RWPE2 (cell line): ENCODE results near the gene URB2.

Experiments used
- ATAC-seq: fragments of 200-7000 bp; cut with Tn5 transposase; 3 replicates; pipeline ENCODE4 v1.9.1; 2021; ENCODE audit warnings: low read depth
- DNase-seq: peaks from one replicate; pipeline ENCODE4 v3.0.0-alpha.2; 2020; ENCODE audit warnings: low spot score
- H3K27ac ChIP-seq: fragments of 450-650 bp; 2 replicates; pipeline ENCODE4 v1.5.1; 2017; ENCODE audit warnings: mild to moderate bottlenecking; ENCODE audit not compliant: poor library complexity, severe bottlenecking
- H3K27me3 ChIP-seq: fragments of 250-450 bp; sonication (Bioruptor Pico); 2 replicates; pipeline ENCODE4 v1.5.1; 2021; ENCODE audit warnings: mild to moderate bottlenecking, moderate library complexity; ENCODE audit not compliant: insufficient read depth, poor library complexity, severe bottlenecking
- H3K36me3 ChIP-seq: fragments of 250-450 bp; sonication (Bioruptor Pico); 2 replicates; pipeline ENCODE4 v1.5.1; 2020; ENCODE audit warnings: low read depth, mild to moderate bottlenecking, moderate library complexity
- H3K4me1 ChIP-seq: fragments of 250-450 bp; sonication (Bioruptor Pico); 2 replicates; pipeline ENCODE4 v1.5.1; 2021; ENCODE audit warnings: mild to moderate bottlenecking, moderate library complexity; ENCODE audit not compliant: insufficient read depth, poor library complexity, severe bottlenecking
- H3K4me3 ChIP-seq: fragments of 250-450 bp; sonication (Bioruptor Pico); 2 replicates; pipeline ENCODE4 v1.5.1; 2021; ENCODE audit warnings: mild to moderate bottlenecking, moderate library complexity; ENCODE audit not compliant: severe bottlenecking
- H3K9me3 ChIP-seq: fragments of 250-450 bp; sonication (Bioruptor Pico); 2 replicates; pipeline ENCODE4 v1.5.1; 2021; ENCODE audit warnings: mild to moderate bottlenecking, moderate library complexity; ENCODE audit not compliant: severe bottlenecking
- TF ChIP-seq, protein P1 (sequence below): fragments of 450-650 bp; IDR thresholded peaks from one replicate; pipeline ENCODE4 v1.5.1; 2017; ENCODE audit warnings: mild to moderate bottlenecking, moderate library complexity; ENCODE audit not compliant: poor library complexity, severe bottlenecking

URB2 gene

GRCh38 chr1:229600229-229600628, 25.8 kb upstream of the URB2 start:
- Histone ChIP-seq H3K9me3 (no peaks in the 10 kb centered on the region), H3K27me3 (no peaks in the 10 kb centered on the region), H3K36me3 (no peaks in the 10 kb centered on the region), H3K4me1 (no peaks in the 10 kb centered on the region), H3K27ac (no peak overlapping the region), H3K4me3 (no peak overlapping the region)
- DNase-seq (no peak), ATAC-seq (no peak)
- TF ChIP-seq, protein P1, sequence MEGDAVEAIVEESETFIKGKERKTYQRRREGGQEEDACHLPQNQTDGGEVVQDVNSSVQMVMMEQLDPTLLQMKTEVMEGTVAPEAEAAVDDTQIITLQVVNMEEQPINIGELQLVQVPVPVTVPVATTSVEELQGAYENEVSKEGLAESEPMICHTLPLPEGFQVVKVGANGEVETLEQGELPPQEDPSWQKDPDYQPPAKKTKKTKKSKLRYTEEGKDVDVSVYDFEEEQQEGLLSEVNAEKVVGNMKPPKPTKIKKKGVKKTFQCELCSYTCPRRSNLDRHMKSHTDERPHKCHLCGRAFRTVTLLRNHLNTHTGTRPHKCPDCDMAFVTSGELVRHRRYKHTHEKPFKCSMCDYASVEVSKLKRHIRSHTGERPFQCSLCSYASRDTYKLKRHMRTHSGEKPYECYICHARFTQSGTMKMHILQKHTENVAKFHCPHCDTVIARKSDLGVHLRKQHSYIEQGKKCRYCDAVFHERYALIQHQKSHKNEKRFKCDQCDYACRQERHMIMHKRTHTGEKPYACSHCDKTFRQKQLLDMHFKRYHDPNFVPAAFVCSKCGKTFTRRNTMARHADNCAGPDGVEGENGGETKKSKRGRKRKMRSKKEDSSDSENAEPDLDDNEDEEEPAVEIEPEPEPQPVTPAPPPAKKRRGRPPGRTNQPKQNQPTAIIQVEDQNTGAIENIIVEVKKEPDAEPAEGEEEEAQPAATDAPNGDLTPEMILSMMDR: no peak

- TF ChIP-seq, protein P1: no peak
- no peak overlapping the region for H3K4me3 ChIP-seq
- no peak for DNase-seq
- no peaks in the 10 kb centered on the region for H3K27me3 ChIP-seq
- 0 out of 2 replicates have a peak, but pooled peaks cover 3% of the 10 kb centered on the region for H3K36me3 ChIP-seq
- no peaks in the 10 kb centered on the region for H3K4me1 ChIP-seq
- no peaks in the 10 kb centered on the region for H3K9me3 ChIP-seq
- no peak for ATAC-seq
- no peak overlapping the region for H3K27ac ChIP-seq
Measured at GRCh38 chr1:229603371-229604005, 22.6 kb upstream of the URB2 start.

GRCh38 chr1:229607370-229607769, 18.7 kb upstream of the URB2 start:
- no peak for ATAC-seq
- TF ChIP-seq, protein P1: no peak
- Histone ChIP-seq H3K4me1 (no peaks in the 10 kb centered on the region), H3K27ac (no peak overlapping the region), H3K9me3 (no peaks in the 10 kb centered on the region), H3K27me3 (no peaks in the 10 kb centered on the region), H3K4me3 (no peak overlapping the region), H3K36me3 (peaks cover 11% of the 10 kb centered on the region)
- no peak for DNase-seq

GRCh38 chr1:229608590-229608989, 17.5 kb upstream of the URB2 start:
- H3K9me3 ChIP-seq: no peaks in the 10 kb centered on the region
- ATAC-seq: no peak
- DNase-seq: no peak
- no peaks in the 10 kb centered on the region for H3K4me1 ChIP-seq
- no peak overlapping the region for H3K27ac ChIP-seq
- peaks cover 11% of the 10 kb centered on the region for H3K36me3 ChIP-seq
- no peaks in the 10 kb centered on the region for H3K27me3 ChIP-seq
- TF ChIP-seq, protein P1: no peak
- H3K4me3 ChIP-seq: no peak overlapping the region

- TF ChIP-seq, protein P1: no peak
- Histone ChIP-seq H3K36me3 (peaks cover 7% of the 10 kb centered on the region), H3K27ac (no peak overlapping the region), H3K27me3 (no peaks in the 10 kb centered on the region), H3K4me1 (no peaks in the 10 kb centered on the region), H3K4me3 (no peak overlapping the region), H3K9me3 (no peaks in the 10 kb centered on the region)
- ATAC-seq: no peak
- no peak for DNase-seq
Measured at GRCh38 chr1:229613938-229614337, 12.1 kb upstream of the URB2 start.
